ENCODE measurements around the gene SAP25.

SAP25 gene

GRCh38 chr7:100604028-100604975, 30.6 kb upstream of the SAP25 start:
- TF ChIP-seq, protein P1, sequence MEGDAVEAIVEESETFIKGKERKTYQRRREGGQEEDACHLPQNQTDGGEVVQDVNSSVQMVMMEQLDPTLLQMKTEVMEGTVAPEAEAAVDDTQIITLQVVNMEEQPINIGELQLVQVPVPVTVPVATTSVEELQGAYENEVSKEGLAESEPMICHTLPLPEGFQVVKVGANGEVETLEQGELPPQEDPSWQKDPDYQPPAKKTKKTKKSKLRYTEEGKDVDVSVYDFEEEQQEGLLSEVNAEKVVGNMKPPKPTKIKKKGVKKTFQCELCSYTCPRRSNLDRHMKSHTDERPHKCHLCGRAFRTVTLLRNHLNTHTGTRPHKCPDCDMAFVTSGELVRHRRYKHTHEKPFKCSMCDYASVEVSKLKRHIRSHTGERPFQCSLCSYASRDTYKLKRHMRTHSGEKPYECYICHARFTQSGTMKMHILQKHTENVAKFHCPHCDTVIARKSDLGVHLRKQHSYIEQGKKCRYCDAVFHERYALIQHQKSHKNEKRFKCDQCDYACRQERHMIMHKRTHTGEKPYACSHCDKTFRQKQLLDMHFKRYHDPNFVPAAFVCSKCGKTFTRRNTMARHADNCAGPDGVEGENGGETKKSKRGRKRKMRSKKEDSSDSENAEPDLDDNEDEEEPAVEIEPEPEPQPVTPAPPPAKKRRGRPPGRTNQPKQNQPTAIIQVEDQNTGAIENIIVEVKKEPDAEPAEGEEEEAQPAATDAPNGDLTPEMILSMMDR (IDR thresholded peaks at IDR 0.05; ENCODE audit: low read depth, low read length) = peak; percentile 49
- peak overlapping the region; percentile 82 for H3K4me3 ChIP-seq (ENCODE audit: low read depth, low read length)

DNA sequence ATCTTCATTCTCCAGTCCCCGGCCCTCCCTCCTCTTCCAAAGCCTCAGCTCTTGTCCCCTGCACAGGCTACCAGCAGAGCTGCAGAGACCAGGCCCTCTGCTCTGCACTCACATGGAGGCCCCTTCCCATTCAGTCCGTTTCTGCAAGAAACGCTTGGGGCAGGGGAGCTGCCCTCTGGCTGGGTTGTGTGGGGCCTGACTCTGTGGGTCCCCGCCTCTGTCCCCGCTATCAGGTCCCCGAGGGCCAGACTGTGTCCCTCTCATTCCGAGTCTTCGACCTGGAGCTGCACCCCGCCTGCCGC, 30.0 kb upstream of the SAP25 start:
- peak overlapping the region; percentile 82 for H3K4me3 ChIP-seq (ENCODE audit: low read depth, low read length)
- TF ChIP-seq, protein P1 (IDR thresholded peaks at IDR 0.05; ENCODE audit: low read depth, low read length) = no peak

GRCh38 chr7:100602889-100603725, 29.4 kb upstream of the SAP25 start:
- peak overlapping the region; percentile 82 for H3K4me3 ChIP-seq (ENCODE audit: low read depth, low read length)
- TF ChIP-seq, protein P1 (IDR thresholded peaks at IDR 0.05; ENCODE audit: low read depth, low read length) = no peak

DNA sequence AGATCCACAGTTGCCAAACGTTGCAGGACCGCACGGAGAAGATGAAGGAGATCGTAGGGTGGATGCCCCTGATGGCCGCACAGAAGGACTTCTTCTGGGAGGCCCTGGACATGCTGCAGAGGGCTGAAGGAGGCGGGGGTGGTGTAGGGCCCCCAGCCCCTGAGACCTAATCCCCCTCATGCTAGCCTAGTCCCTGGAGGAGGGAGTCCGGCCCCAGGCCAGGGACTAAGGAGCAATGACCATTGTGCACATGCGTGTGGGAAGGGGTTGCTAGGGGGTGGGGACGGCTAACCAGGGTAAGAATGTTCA, 27.0 kb upstream of the SAP25 start:
- H3K4me3 ChIP-seq (ENCODE audit: low read depth, low read length) = no peak overlapping the region
- TF ChIP-seq, protein P1 (IDR thresholded peaks at IDR 0.05; ENCODE audit: low read depth, low read length) = no peak

DNA sequence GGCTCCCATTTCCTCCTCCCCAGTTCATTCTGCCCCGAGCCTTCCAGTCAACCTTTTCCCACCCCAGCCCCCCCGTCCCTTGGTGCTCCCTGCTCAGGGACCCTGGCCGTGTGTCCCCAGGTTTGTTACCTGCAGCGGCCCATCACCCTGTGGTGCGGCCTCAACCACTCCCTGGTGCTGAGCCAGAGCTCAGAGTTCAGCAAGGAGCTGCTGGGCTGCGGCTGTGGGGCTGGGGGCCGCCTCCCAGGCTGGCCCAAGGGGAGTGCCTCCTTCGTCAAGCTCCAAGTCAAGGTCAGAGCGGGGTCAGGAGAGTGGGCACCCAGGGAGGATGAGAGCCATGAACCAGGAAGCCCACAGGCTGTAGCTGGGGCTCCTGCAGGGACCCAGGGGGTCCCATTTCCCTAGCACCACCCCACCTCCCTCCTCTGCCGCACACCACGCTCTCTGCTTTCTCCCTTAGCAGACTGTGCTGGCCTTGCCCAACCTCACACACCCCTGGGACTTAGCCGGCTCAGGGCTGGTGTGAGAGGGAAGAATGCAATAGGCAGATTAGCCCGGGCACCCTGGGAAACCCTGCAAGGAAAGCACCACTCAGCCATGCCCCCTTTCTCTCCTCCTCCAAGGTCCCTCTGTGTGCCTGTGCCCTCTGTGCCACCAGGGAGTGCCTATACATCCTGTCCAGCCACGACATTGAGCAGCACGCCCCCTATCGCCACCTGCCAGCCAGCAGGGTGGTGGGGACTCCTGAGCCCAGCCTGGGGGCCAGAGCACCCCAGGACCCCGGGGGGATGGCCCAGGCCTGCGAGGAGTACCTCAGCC, 26.4 kb upstream of the SAP25 start:
- H3K4me3 ChIP-seq (ENCODE audit: low read depth, low read length) = no peak overlapping the region
- TF ChIP-seq, protein P1 (IDR thresholded peaks at IDR 0.05; ENCODE audit: low read depth, low read length) = no peak

DNA sequence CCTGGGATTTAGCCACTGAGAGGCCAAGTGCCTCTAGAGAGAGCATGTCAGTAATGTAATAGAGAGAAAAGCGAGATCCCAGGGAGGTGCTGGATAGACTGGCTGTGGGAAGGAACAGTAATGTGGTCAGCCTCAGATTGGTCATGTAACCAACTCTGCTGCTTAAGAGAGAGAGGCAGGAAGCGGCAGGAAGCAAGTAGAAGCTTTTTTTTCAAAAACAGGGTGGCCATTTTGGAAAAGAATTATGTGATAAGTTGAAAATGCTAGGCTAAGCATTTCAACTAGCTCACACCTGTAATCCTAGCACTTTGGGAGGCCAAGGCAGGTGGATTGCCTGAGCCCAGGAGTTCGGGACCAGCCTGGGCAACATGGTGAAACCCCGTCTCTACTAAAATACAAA, 24.7 kb upstream of the SAP25 start:
- TF ChIP-seq, protein P1 (IDR thresholded peaks at IDR 0.05; ENCODE audit: low read depth, low read length) = no peak
- no peak overlapping the region for H3K4me3 ChIP-seq (ENCODE audit: low read depth, low read length)
